Right lobe of liver (tissue), 4 donors: ENCODE measurements around the gene EHD2.

Source experiments
- POLR2A ChIP-seq: fragments of 450-650 bp; IDR thresholded peaks from one replicate; pipeline ENCODE4 v1.6.1; 2017; ENCODE audit warnings: antibody characterized with exemption, mild to moderate bottlenecking
- TF ChIP-seq, protein P1 (sequence below), 4 donors: fragments of 200-600 bp in 3 of 4; fragments of 450-650 bp in 1 of 4; IDR thresholded peaks; one replicate each; pipeline versions ENCODE4 v1.5.1 to v1.8.0; 2016 to 2022; ENCODE audit warnings: antibody characterized with exemption in 4 of 4, mild to moderate bottlenecking in 2 of 4
- donor health status: DM: no; HTN: no; CAD: no.
- donor health status: DM: no; HTN: no; CAD: no.
- donor health status: DM: no; HTN: yes; CAD: no.

DNA sequence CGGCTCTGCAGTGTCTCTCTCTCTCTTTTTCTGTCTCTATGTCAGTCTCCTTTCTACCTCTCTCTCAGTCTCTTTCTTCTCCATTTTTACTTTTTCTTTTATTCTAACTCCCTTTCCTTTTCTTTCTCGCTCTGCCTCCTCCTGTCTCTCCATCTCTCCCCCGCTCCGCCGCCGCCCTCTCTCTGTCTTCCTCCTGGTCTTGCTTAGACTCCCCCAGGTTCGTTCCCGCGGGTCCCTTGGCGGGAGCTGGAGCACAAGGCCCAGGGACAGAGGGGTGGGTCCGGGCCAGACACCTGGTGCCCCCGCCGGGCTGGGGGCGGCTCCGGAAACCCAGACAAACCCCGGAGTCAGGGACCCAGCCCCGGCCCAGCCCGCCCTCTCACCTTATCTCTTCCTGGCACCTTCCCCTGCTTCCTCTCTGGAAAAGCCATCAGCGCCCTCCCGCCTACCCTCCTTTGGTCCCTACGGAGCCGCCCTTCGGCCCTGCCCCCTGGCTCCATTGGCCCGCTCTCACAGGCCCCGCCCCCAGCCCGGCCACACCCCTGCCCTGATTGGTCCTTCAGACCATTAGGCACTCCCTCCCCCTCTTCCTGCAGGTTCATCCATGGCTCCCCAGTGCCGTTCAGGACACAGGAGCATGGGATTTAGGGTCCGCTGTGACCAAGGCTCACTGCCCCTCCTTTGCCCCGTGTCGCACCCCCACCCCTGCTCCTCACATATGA is 16.7 kb downstream of the EHD2 start:
- TF ChIP-seq, protein P1, sequence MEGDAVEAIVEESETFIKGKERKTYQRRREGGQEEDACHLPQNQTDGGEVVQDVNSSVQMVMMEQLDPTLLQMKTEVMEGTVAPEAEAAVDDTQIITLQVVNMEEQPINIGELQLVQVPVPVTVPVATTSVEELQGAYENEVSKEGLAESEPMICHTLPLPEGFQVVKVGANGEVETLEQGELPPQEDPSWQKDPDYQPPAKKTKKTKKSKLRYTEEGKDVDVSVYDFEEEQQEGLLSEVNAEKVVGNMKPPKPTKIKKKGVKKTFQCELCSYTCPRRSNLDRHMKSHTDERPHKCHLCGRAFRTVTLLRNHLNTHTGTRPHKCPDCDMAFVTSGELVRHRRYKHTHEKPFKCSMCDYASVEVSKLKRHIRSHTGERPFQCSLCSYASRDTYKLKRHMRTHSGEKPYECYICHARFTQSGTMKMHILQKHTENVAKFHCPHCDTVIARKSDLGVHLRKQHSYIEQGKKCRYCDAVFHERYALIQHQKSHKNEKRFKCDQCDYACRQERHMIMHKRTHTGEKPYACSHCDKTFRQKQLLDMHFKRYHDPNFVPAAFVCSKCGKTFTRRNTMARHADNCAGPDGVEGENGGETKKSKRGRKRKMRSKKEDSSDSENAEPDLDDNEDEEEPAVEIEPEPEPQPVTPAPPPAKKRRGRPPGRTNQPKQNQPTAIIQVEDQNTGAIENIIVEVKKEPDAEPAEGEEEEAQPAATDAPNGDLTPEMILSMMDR (IDR thresholded peaks at IDR 0.05) = no peak
- no peak for TF ChIP-seq POLR2A
